Measurements from ENCODE around the gene RUFY1. TPM values are rescaled to one million over a fixed set of nuclear protein-coding genes. Genes with fewer than 3 reads are reported as not detected.
A peak's percentile ranks its signal among the peaks of the same experiment; 100 is the strongest.

The RUFY1 gene
- total RNA-seq, 2 experiments from 2014 or later, result 19.5 to 21.8 TPM

DNA sequence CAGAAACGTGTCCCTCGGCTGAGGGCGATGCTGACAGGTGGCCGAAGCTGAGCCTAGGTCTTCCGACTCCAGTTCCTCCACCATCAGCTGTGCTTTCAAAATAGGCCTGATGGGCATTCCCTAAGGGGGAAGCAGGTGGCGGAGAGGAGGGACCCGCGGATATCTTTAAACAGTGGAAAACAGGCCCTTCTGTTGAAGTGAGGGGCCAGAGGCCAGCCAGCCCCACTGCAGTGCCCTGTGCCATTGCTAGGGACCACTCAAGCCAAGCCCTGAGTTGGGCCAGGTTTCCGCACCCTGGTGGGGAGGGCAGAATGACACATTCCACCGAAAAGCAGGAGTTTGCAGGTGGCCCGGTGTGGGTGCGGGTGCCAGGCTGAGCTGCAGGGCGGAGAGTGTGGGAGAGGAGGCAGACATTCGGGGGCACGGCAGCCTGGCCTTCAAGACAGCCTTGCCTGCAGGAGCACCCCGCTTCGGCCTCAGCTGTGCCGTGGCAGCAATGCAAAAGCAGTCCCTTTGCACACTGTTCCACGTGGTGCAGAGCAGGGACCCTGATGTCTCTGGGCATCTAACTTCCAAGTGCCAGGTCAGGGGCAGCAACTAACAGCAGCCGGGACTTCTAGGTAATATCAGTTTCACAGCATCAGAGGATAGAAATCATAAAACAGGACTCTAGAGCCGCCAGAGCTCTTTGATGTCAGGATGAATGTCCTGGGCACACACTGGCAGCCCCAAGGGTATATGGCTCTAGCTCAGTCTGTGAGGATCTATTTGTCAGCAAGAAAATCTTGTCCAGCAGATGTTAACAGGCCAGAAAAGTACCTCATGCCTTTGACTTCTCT is 55.9 kb downstream of the RUFY1 start:
- DNase-seq (no peak), ATAC-seq (ENCODE audit: poor library complexity) (no peak)
- ChIA-PET POLR2A (interaction anchor here (14.8 kb wide), 1 partner anchor 15 kb away, joined by 226 read pairs; the partner anchor contains the start of gene HNRNPH1), CTCF (no interaction called here)
- H3K36me3 Mint-ChIP-seq (ENCODE audit: low read depth), result peaks cover 67% of the 10 kb centered on the region
- peak overlapping the region; percentile 2 for H3K27ac Mint-ChIP-seq
- peaks cover 72% of the 10 kb centered on the region for H3K36me3 ChIP-seq (ENCODE audit: insufficient read depth, low read length)
- no peaks in the 10 kb centered on the region for H3K27me3 ChIP-seq (ENCODE audit: control insufficient read depth in 1 of 2, insufficient read depth in 2 of 2, low read length in 2 of 2)
- peaks cover 35% of the 10 kb centered on the region for H3K4me1 ChIP-seq (ENCODE audit: insufficient read depth, low read length)
- intact Hi-C loops (cut with DNase I, micrococcal nuclease), result no loop called here
- no peak overlapping the region for H3K4me3 Mint-ChIP-seq
- no peak overlapping the region for H3K4me3 ChIP-seq (ENCODE audit: low read length)
- no peaks in the 10 kb centered on the region for H3K9me3 ChIP-seq (ENCODE audit: control insufficient read depth in 1 of 2, insufficient read depth in 1 of 2, low read length in 2 of 2)
- no peaks in the 10 kb centered on the region for H3K9me3 Mint-ChIP-seq
- TF ChIP-seq, protein P1, sequence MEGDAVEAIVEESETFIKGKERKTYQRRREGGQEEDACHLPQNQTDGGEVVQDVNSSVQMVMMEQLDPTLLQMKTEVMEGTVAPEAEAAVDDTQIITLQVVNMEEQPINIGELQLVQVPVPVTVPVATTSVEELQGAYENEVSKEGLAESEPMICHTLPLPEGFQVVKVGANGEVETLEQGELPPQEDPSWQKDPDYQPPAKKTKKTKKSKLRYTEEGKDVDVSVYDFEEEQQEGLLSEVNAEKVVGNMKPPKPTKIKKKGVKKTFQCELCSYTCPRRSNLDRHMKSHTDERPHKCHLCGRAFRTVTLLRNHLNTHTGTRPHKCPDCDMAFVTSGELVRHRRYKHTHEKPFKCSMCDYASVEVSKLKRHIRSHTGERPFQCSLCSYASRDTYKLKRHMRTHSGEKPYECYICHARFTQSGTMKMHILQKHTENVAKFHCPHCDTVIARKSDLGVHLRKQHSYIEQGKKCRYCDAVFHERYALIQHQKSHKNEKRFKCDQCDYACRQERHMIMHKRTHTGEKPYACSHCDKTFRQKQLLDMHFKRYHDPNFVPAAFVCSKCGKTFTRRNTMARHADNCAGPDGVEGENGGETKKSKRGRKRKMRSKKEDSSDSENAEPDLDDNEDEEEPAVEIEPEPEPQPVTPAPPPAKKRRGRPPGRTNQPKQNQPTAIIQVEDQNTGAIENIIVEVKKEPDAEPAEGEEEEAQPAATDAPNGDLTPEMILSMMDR (IDR thresholded peaks at IDR 0.05), result no peak
- no peaks in the 10 kb centered on the region for H3K27me3 Mint-ChIP-seq
- peaks cover 35% of the 10 kb centered on the region for H3K4me1 Mint-ChIP-seq (ENCODE audit: low read depth)
- H3K27ac ChIP-seq (ENCODE audit: low read depth in 1 of 2, low read length in 2 of 2), result no peak overlapping the region

DNA sequence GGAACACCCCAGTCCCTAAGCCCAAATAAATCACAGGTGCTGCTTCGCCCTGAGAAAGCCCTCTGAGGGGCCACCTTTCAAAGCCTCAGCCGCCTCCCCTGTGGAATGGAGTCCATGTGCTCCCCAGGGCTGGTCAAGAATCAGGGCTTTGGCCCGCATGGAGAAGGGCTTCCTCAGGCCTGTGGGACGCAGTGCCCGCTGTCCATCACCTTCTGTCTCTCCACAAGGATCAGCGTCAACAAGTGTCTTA is 56.5 kb downstream of the RUFY1 start:
- intact Hi-C loops (cut with DNase I, micrococcal nuclease), result no loop called here
- ChIA-PET CTCF (no interaction called here), POLR2A (interaction anchor here (1.5 to 14.8 kb wide), 3 partner anchors 10 to 48 kb away, joined by 4 to 226 read pairs (median 11); partner anchors contain the start of gene HNRNPH1)
- H3K27ac Mint-ChIP-seq, result peak overlapping the region; percentile 78
- Histone ChIP-seq H3K27ac (ENCODE audit: low read depth in 1 of 2, low read length in 2 of 2) (no peak overlapping the region), H3K27me3 (ENCODE audit: control insufficient read depth in 1 of 2, insufficient read depth in 2 of 2, low read length in 2 of 2) (no peaks in the 10 kb centered on the region), H3K4me1 (ENCODE audit: insufficient read depth, low read length) (peaks cover 35% of the 10 kb centered on the region), H3K36me3 (ENCODE audit: insufficient read depth, low read length) (peaks cover 76% of the 10 kb centered on the region), H3K9me3 (ENCODE audit: control insufficient read depth in 1 of 2, insufficient read depth in 1 of 2, low read length in 2 of 2) (no peaks in the 10 kb centered on the region), H3K4me3 (ENCODE audit: low read length) (no peak overlapping the region)
- H3K4me3 Mint-ChIP-seq, result no peak overlapping the region
- no peak for DNase-seq
- ATAC-seq (ENCODE audit: poor library complexity), result no peak
- TF ChIP-seq, protein P1 (IDR thresholded peaks at IDR 0.05), result no peak
- H3K36me3 Mint-ChIP-seq (ENCODE audit: low read depth), result peaks cover 71% of the 10 kb centered on the region
- H3K27me3 Mint-ChIP-seq, result no peaks in the 10 kb centered on the region
- no peaks in the 10 kb centered on the region for H3K9me3 Mint-ChIP-seq
- H3K4me1 Mint-ChIP-seq (ENCODE audit: low read depth), result peaks cover 38% of the 10 kb centered on the region

DNA sequence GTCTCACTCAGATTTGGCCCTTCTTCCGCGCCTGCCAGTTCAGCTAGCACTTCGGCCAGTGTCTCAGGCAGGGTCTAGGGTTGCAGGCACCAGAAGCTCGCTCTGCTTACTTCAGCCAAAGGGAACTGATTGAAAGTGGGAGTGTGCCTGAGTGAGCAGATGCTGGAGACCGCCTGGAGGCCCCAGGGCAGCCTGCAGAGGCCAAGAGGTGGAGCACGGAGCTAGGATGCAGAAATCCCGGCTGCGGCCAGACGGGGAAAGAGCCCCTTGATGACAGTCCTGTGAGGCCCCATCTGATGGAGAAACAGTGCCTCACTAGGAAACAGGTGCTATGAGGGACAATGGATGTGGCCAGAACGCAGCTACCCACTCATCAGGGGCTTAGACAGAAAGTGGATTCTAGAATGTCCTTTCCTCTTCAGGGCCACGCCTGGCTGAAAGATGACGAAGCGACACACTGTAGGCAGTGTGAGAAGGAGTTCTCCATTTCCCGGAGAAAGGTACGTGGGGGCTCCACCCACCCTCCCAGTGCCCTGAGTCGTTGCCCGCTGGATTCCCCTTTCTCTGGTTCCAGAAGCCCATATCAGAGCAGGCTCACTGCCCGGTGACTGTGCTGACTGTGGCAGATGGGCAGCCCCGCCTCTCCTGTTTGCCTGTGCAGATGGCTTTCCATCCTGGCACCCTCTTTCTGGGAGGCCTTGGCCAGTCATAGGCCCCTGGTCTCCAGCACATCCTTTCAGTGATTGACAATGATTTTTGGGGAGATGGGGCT is 57.0 kb downstream of the RUFY1 start:
- H3K27ac ChIP-seq (ENCODE audit: low read depth in 1 of 2, low read length in 2 of 2), result peak overlapping the region in 1 of 2 donors; percentile 22
- Mint-ChIP-seq H3K27ac (peak overlapping the region; percentile 78), H3K27me3 (no peaks in the 10 kb centered on the region), H3K4me1 (ENCODE audit: low read depth) (peaks cover 42% of the 10 kb centered on the region), H3K4me3 (no peak overlapping the region), H3K36me3 (ENCODE audit: low read depth) (peaks cover 70% of the 10 kb centered on the region), H3K9me3 (no peaks in the 10 kb centered on the region)
- H3K36me3 ChIP-seq (ENCODE audit: insufficient read depth, low read length), result peaks cover 74% of the 10 kb centered on the region
- peaks cover 35% of the 10 kb centered on the region for H3K4me1 ChIP-seq (ENCODE audit: insufficient read depth, low read length)
- intact Hi-C loops (cut with DNase I, micrococcal nuclease), result no loop called here
- H3K9me3 ChIP-seq (ENCODE audit: control insufficient read depth in 1 of 2, insufficient read depth in 1 of 2, low read length in 2 of 2), result no peaks in the 10 kb centered on the region
- POLR2A ChIA-PET, result interaction anchor here (1.3 to 14.8 kb wide), 4 partner anchors 9 to 57 kb away, joined by 4 to 226 read pairs (median 9); partner anchors contain the start of genes HNRNPH1 and RUFY1
- H3K4me3 ChIP-seq (ENCODE audit: low read length), result no peak overlapping the region
- no peaks in the 10 kb centered on the region for H3K27me3 ChIP-seq (ENCODE audit: control insufficient read depth in 1 of 2, insufficient read depth in 2 of 2, low read length in 2 of 2)
- ATAC-seq (ENCODE audit: poor library complexity), result no peak
- TF ChIP-seq, protein P1 (IDR thresholded peaks at IDR 0.05), result no peak
- CTCF ChIA-PET, result interaction anchor here (0.8 to 1.4 kb wide), 2 partner anchors 16 to 25 kb away, joined by 4 to 6 read pairs; partner anchors contain the start of gene HNRNPH1
- DNase-seq, result peak in 1 of 14 experiments; percentile 14

Measured in CD4-positive, alpha-beta T cell (primary cell).